H1 (cell line): ENCODE results near the gene CNOT3. TPM values are rescaled to one million over a fixed set of nuclear protein-coding genes. Genes with fewer than 3 reads are reported as not detected.

Experiments
- CHD7 ChIP-seq: fragments of 300-600 bp; sonication (generic); IDR thresholded peaks from 2 replicates; pipeline ENCODE4 v1.7.1; 2012; ENCODE audit warnings: low read length, moderate library complexity, mild to moderate bottlenecking, inconsistent platforms; ENCODE audit not compliant: insufficient replicate concordance
- CREB1 ChIP-seq: IDR thresholded peaks from 2 replicates; pipeline ENCODE4 v1.6.1; 2012; ENCODE audit warnings: inconsistent platforms
- FOSL1 ChIP-seq: IDR thresholded peaks from 2 replicates; pipeline ENCODE4 v1.6.1; 2011; ENCODE audit warnings: mild to moderate bottlenecking, low read depth, low read length, moderate library complexity; ENCODE audit not compliant: insufficient read depth
- GABPA ChIP-seq: IDR thresholded peaks from 2 replicates; pipeline ENCODE4 v1.6.1; 2011; ENCODE audit warnings: mild to moderate bottlenecking, low read length, moderate library complexity, borderline replicate concordance; ENCODE audit not compliant: insufficient read depth
- RAD21 ChIP-seq, 2 experiments: IDR thresholded peaks in 1 of 2; conservative IDR thresholded peaks in 1 of 2; 2 replicates each; pipeline ENCODE4 v1.6.1; 2011; ENCODE audit warnings: low read depth in 2 of 2, low read length in 2 of 2, improper control_type of control experiment in 1 of 2, inconsistent platforms in 1 of 2, mild to moderate bottlenecking in 1 of 2, moderate library complexity in 1 of 2
- RFX5 ChIP-seq: IDR thresholded peaks from 2 replicates; pipeline ENCODE4 v1.6.1; 2011; ENCODE audit warnings: low read depth, low read length, improper control_type of control experiment, borderline replicate concordance
- YY1 ChIP-seq: IDR thresholded peaks from 2 replicates; pipeline ENCODE4 v1.6.1; 2011; ENCODE audit warnings: low read depth, mild to moderate bottlenecking, low read length
- polyA plus RNA-seq, 7 experiments: library from polyadenylated mRNA; depleted of rRNA in 3 of 7; stranded (reverse) in 5 of 7; unstranded in 2 of 7; fragments of >200 nt in 5 of 7; fragments of 200-250 nt in 2 of 7; gene quantifications; 1 replicate in 5 of 7; 2 replicates in 1 of 7; 4 replicates in 1 of 7; pipeline versions ENCODE4 v1.2.1 to v1.2.3, GENCODE V29; 2011 to 2013; ENCODE audit warnings: missing spikeins in 2 of 7, mixed read lengths in 2 of 7
- total RNA-seq: library from RNA; stranded (reverse); fragmentation: NEBNext Ultra II Directional; extraction: Animal tissue kit (Norgen Biotek cat#: 25700); gene quantifications from 2 replicates; pipeline ENCODE4 v1.2.1, GENCODE V29; 2021

Gene CNOT3
- total and polyA plus RNA-seq, 2 of the 8 experiments (the other 6 are each of a cell fraction or from before 2014, with no cell fraction given): 21.2 to 86.4 TPM

- TF ChIP-seq RAD21 (IDR thresholded peaks at IDR 0.05 in 1 of 2, conservative IDR thresholded peaks at IDR 0.05 in 1 of 2; ENCODE audit: low read depth in 2 of 2, low read length in 2 of 2): no peak
- TF ChIP-seq YY1: no peak
- no peak for TF ChIP-seq RFX5
- no peak for TF ChIP-seq FOSL1
- TF ChIP-seq CREB1: no peak
- TF ChIP-seq GABPA: no peak
- TF ChIP-seq CHD7: no peak
- TF ChIP-seq, all 59 proteins: peak for 0
Observed at GRCh38 chr19:54136086-54136863, 1.3 kb upstream of the CNOT3 start (continued).
